Measurements from ENCODE around the gene SGK1.

SGK1 gene

DNA sequence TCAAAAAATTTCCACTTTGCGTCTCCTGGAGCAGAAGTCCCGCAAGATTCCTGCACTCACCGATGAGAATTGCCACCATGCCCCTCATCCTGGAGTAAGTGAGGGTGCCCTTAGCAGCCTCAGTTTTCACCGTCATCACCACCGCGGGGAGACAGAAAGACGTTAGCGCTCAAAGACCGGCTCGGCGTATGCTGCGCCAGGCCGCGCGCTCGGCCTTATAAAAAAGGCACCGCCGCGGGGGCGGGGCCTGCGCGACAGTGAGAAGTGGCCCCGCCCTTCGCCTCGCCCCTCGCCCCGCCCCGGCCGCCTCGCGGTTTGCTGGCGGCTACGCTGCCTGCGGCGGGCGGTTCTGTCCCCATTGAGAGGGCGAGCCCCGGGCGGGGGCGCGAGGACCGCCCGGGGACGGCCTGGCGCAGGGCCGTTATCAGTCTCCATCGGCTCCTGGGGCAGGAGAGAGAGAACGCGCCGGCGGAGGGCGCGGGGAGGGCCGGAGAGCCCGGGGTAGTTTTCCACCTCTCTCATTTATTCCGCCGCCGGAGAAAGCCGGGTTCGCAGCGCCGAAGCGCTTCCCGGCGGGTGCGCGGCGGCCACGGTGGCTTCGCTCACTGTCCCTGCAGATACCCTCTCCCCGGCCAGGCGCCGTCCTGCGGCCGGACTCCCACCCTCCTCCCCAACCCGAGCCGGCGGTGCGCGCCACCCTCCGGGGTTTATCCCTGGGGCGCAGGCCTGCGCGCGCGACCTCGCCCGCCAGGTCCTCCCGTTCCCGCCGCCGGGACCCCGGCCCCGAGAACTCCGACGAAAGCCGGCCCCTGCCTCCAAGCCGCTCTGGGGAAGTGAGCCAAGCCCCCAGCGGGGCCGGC is 143.0 kb downstream of the SGK1 start (continued):
- TF ChIP-seq, protein P1, sequence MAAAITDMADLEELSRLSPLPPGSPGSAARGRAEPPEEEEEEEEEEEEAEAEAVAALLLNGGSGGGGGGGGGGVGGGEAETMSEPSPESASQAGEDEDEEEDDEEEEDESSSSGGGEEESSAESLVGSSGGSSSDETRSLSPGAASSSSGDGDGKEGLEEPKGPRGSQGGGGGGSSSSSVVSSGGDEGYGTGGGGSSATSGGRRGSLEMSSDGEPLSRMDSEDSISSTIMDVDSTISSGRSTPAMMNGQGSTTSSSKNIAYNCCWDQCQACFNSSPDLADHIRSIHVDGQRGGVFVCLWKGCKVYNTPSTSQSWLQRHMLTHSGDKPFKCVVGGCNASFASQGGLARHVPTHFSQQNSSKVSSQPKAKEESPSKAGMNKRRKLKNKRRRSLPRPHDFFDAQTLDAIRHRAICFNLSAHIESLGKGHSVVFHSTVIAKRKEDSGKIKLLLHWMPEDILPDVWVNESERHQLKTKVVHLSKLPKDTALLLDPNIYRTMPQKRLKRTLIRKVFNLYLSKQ (tag by site-specific recombination; IDR thresholded peaks at IDR 0.05; ENCODE audit: borderline replicate concordance): no peak
- no peak for TF ChIP-seq ZBTB1 (tag by site-specific recombination; IDR thresholded peaks at IDR 0.05)
- no peak for TF ChIP-seq SETDB1 (IDR thresholded peaks at IDR 0.05; ENCODE audit: insufficient read length, low read length)
- TF ChIP-seq PRDM1 (tag by site-specific recombination; IDR thresholded peaks at IDR 0.05): peak; percentile 39; the same call in 1 of the 2 replicates
- no peak for TF ChIP-seq HOXD13 (CRISPR knock-in tag; IDR thresholded peaks at IDR 0.05; ENCODE audit: borderline replicate concordance)
- no peak for TF ChIP-seq YY1 (tag by site-specific recombination; IDR thresholded peaks at IDR 0.05)
- no peak for TF ChIP-seq SCRT2 (tag by site-specific recombination; IDR thresholded peaks at IDR 0.05)
- TF ChIP-seq, protein P2, sequence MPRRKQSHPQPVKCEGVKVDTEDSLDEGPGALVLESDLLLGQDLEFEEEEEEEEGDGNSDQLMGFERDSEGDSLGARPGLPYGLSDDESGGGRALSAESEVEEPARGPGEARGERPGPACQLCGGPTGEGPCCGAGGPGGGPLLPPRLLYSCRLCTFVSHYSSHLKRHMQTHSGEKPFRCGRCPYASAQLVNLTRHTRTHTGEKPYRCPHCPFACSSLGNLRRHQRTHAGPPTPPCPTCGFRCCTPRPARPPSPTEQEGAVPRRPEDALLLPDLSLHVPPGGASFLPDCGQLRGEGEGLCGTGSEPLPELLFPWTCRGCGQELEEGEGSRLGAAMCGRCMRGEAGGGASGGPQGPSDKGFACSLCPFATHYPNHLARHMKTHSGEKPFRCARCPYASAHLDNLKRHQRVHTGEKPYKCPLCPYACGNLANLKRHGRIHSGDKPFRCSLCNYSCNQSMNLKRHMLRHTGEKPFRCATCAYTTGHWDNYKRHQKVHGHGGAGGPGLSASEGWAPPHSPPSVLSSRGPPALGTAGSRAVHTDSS (tag by site-specific recombination; IDR thresholded peaks at IDR 0.05): peak; percentile 60; the same call in 1 of the 2 replicates
- TF ChIP-seq, protein P3, sequence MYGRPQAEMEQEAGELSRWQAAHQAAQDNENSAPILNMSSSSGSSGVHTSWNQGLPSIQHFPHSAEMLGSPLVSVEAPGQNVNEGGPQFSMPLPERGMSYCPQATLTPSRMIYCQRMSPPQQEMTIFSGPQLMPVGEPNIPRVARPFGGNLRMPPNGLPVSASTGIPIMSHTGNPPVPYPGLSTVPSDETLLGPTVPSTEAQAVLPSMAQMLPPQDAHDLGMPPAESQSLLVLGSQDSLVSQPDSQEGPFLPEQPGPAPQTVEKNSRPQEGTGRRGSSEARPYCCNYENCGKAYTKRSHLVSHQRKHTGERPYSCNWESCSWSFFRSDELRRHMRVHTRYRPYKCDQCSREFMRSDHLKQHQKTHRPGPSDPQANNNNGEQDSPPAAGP (tag by site-specific recombination; IDR thresholded peaks at IDR 0.05): no peak; the same call in 1 of the 2 replicates
- TF ChIP-seq KLF16 (tag by site-specific recombination; IDR thresholded peaks at IDR 0.05): 0 out of 2 replicates have a peak, but pooled peaks have one; percentile 19
- TF ChIP-seq ZBTB21 (tag by site-specific recombination; IDR thresholded peaks at IDR 0.05): no peak
- TF ChIP-seq ZIC2 (tag by site-specific recombination; IDR thresholded peaks at IDR 0.05): peak; percentile 89
- no peak for TF ChIP-seq GLI2 (tag by site-specific recombination; IDR thresholded peaks at IDR 0.05; ENCODE audit: borderline replicate concordance, low read depth)
- 0 out of 2 replicates have a peak, but pooled peaks have one; percentile 48 for TF ChIP-seq ZNF501 (tag by site-specific recombination; IDR thresholded peaks at IDR 0.05)
- no peak for TF ChIP-seq ZNF354C (tag by site-specific recombination; IDR thresholded peaks at IDR 0.05; ENCODE audit: borderline replicate concordance, low read depth)
- TF ChIP-seq, protein P4, sequence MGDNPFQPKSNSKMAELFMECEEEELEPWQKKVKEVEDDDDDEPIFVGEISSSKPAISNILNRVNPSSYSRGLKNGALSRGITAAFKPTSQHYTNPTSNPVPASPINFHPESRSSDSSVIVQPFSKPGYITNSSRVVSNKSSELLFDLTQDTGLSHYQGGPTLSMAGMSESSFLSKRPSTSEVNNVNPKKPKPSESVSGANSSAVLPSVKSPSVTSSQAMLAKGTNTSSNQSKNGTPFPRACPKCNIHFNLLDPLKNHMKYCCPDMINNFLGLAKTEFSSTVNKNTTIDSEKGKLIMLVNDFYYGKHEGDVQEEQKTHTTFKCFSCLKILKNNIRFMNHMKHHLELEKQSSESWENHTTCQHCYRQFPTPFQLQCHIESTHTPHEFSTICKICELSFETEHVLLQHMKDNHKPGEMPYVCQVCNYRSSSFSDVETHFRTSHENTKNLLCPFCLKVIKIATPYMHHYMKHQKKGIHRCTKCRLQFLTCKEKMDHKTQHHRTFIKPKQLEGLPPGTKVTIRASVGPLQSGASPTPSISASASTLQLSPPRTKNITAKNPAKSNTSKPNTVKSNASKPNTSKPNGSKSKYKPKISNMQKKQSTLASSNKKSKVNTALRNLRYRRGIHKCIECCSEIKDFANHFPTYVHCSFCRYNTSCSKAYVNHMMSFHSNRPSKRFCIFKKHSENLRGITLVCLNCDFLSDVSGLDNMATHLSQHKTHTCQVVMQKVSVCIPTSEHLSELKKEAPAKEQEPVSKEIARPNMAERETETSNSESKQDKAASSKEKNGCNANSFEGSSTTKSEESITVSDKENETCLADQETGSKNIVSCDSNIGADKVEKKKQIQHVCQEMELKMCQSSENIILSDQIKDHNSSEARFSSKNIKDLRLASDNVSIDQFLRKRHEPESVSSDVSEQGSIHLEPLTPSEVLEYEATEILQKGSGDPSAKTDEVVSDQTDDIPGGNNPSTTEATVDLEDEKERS (tag by site-specific recombination; IDR thresholded peaks at IDR 0.05): no peak
- TF ChIP-seq KLF8 (tag by site-specific recombination; IDR thresholded peaks at IDR 0.05): peak; percentile 88
- TF ChIP-seq, protein P5, sequence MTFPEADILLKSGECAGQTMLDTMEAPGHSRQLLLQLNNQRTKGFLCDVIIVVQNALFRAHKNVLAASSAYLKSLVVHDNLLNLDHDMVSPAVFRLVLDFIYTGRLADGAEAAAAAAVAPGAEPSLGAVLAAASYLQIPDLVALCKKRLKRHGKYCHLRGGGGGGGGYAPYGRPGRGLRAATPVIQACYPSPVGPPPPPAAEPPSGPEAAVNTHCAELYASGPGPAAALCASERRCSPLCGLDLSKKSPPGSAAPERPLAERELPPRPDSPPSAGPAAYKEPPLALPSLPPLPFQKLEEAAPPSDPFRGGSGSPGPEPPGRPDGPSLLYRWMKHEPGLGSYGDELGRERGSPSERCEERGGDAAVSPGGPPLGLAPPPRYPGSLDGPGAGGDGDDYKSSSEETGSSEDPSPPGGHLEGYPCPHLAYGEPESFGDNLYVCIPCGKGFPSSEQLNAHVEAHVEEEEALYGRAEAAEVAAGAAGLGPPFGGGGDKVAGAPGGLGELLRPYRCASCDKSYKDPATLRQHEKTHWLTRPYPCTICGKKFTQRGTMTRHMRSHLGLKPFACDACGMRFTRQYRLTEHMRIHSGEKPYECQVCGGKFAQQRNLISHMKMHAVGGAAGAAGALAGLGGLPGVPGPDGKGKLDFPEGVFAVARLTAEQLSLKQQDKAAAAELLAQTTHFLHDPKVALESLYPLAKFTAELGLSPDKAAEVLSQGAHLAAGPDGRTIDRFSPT (tag by site-specific recombination; IDR thresholded peaks at IDR 0.05): peak; percentile 76; the same call in 1 of the 2 replicates
- TF ChIP-seq ZNF366 (tag by site-specific recombination; conservative IDR thresholded peaks at IDR 0.05): peak; percentile 25; the same call in 1 of the 2 replicates
- no peak for TF ChIP-seq ZNF747 (tag by site-specific recombination; IDR thresholded peaks at IDR 0.05)
- no peak for TF ChIP-seq ZNF621 (tag by site-specific recombination; IDR thresholded peaks at IDR 0.05)
- TF ChIP-seq, protein P6, sequence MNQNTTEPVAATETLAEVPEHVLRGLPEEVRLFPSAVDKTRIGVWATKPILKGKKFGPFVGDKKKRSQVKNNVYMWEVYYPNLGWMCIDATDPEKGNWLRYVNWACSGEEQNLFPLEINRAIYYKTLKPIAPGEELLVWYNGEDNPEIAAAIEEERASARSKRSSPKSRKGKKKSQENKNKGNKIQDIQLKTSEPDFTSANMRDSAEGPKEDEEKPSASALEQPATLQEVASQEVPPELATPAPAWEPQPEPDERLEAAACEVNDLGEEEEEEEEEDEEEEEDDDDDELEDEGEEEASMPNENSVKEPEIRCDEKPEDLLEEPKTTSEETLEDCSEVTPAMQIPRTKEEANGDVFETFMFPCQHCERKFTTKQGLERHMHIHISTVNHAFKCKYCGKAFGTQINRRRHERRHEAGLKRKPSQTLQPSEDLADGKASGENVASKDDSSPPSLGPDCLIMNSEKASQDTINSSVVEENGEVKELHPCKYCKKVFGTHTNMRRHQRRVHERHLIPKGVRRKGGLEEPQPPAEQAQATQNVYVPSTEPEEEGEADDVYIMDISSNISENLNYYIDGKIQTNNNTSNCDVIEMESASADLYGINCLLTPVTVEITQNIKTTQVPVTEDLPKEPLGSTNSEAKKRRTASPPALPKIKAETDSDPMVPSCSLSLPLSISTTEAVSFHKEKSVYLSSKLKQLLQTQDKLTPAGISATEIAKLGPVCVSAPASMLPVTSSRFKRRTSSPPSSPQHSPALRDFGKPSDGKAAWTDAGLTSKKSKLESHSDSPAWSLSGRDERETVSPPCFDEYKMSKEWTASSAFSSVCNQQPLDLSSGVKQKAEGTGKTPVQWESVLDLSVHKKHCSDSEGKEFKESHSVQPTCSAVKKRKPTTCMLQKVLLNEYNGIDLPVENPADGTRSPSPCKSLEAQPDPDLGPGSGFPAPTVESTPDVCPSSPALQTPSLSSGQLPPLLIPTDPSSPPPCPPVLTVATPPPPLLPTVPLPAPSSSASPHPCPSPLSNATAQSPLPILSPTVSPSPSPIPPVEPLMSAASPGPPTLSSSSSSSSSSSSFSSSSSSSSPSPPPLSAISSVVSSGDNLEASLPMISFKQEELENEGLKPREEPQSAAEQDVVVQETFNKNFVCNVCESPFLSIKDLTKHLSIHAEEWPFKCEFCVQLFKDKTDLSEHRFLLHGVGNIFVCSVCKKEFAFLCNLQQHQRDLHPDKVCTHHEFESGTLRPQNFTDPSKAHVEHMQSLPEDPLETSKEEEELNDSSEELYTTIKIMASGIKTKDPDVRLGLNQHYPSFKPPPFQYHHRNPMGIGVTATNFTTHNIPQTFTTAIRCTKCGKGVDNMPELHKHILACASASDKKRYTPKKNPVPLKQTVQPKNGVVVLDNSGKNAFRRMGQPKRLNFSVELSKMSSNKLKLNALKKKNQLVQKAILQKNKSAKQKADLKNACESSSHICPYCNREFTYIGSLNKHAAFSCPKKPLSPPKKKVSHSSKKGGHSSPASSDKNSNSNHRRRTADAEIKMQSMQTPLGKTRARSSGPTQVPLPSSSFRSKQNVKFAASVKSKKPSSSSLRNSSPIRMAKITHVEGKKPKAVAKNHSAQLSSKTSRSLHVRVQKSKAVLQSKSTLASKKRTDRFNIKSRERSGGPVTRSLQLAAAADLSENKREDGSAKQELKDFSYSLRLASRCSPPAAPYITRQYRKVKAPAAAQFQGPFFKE (tag by site-specific recombination; IDR thresholded peaks at IDR 0.05; ENCODE audit: borderline replicate concordance): no peak

All from HEK293 (cell line).